Measurements from ENCODE around the gene IGFBP6. TPM values are rescaled to one million over a fixed set of nuclear protein-coding genes. Genes with fewer than 3 reads are reported as not detected.

IGFBP6 gene
- total and polyA plus RNA-seq, 7 donors, result 3.0 to 444 (median 133) TPM

- TF ChIP-seq POLR2AphosphoS5 (IDR thresholded peaks at IDR 0.05) (no peak), CTCF (IDR thresholded peaks at IDR 0.05) (no peak), POLR2A (IDR thresholded peaks at IDR 0.05) (no peak), EP300 (IDR thresholded peaks at IDR 0.05) (no peak)
- Histone ChIP-seq H3K36me3 (peaks cover 4 to 43% (median 16%) of the 10 kb centered on the region in 4 donors), H3K4me3 (no peak overlapping the region), H3K27ac (no peak overlapping the region), H3K9me3 (no peaks in the 10 kb centered on the region), H3K4me1 (peaks cover 0 to 58% (median 53%) of the 10 kb centered on the region in 4 donors), H3K27me3 (no peaks in the 10 kb centered on the region)
- intact Hi-C loops (cut with DNase I), result no loop called here
- 97% methylated on average over 8 of the region's 8 CpGs for WGBS, 2 donors
- DNase-seq, result peak; percentile 37
Measured at GRCh38 chr12:53077030-53077429, 20.4 kb upstream of the IGFBP6 start.

- H3K4me3 ChIP-seq, result peak overlapping the region; percentile 54 to 77 (median 66)
- H3K9me3 ChIP-seq, result no peaks in the 10 kb centered on the region
- H3K27ac ChIP-seq, result peak overlapping the region; percentile 93 to 97 (median 95)
- H3K27me3 ChIP-seq, result no peaks in the 10 kb centered on the region
- 19 to 23% methylated on average over 25 of the region's 25 CpGs for WGBS, 2 donors
- H3K4me1 ChIP-seq, result peaks cover 0 to 43% (median 37%) of the 10 kb centered on the region in 4 donors
- intact Hi-C loops (cut with DNase I), result loop anchor here (2.0 kb wide), 2 partner anchors 20 to 30 kb away; no protein-coding TSS in a partner anchor
- H3K36me3 ChIP-seq, result peaks cover 4 to 35% (median 16%) of the 10 kb centered on the region in 4 donors
- no peak for TF ChIP-seq POLR2A (IDR thresholded peaks at IDR 0.05)
- no peak for TF ChIP-seq CTCF (IDR thresholded peaks at IDR 0.05)
- no peak for TF ChIP-seq EP300 (IDR thresholded peaks at IDR 0.05)
- no peak for TF ChIP-seq POLR2AphosphoS5 (IDR thresholded peaks at IDR 0.05)
- DNase-seq, result peak; percentile 53
Measured at GRCh38 chr12:53078425-53079225, 18.8 kb upstream of the IGFBP6 start.

- 1 to 2% methylated on average over 67 of the region's 67 CpGs for WGBS, 2 donors
- Histone ChIP-seq H3K4me1 (peaks cover 0 to 34% (median 30%) of the 10 kb centered on the region in 4 donors), H3K4me3 (peak within 1 kb of the TSS; percentile 54 to 77 (median 66)), H3K27ac (peak within 1 kb of the TSS; percentile 93 to 97 (median 95)), H3K36me3 (peaks cover 4 to 28% (median 15%) of the 10 kb centered on the region in 4 donors), H3K9me3 (no peaks in the 10 kb centered on the region), H3K27me3 (no peaks in the 10 kb centered on the region)
- intact Hi-C loops (cut with DNase I), result loop anchor here (2.0 kb wide), 2 partner anchors 19 to 31 kb away; no protein-coding TSS in a partner anchor
- DNase-seq, result peak; percentile 99
- peak; percentile 81 to 90 for TF ChIP-seq POLR2A (IDR thresholded peaks at IDR 0.05)
- TF ChIP-seq EP300 (IDR thresholded peaks at IDR 0.05), result no peak
- TF ChIP-seq POLR2AphosphoS5 (IDR thresholded peaks at IDR 0.05), result peak; percentile 81 to 95 (median 92)
- no peak for TF ChIP-seq CTCF (IDR thresholded peaks at IDR 0.05)
Measured at GRCh38 chr12:53079226-53080117, 18.0 kb upstream of the IGFBP6 start, which contains the start of gene SPRYD3. SPRYD3 (minus strand) TSS chr12:53079390; CDS start chr12:53079333, 57 bp downstream.

GRCh38 chr12:53082637-53083175 lies 14.8 kb upstream of the IGFBP6 start:
- intact Hi-C loops (cut with DNase I), result no loop called here
- TF ChIP-seq POLR2AphosphoS5 (IDR thresholded peaks at IDR 0.05), result no peak
- TF ChIP-seq EP300 (IDR thresholded peaks at IDR 0.05), result no peak
- TF ChIP-seq POLR2A (IDR thresholded peaks at IDR 0.05), result no peak
- no peak for TF ChIP-seq CTCF (IDR thresholded peaks at IDR 0.05)
- Histone ChIP-seq H3K27ac (no peak overlapping the region), H3K9me3 (no peaks in the 10 kb centered on the region), H3K36me3 (no peaks in the 10 kb centered on the region), H3K27me3 (no peaks in the 10 kb centered on the region), H3K4me1 (peaks cover 0 to 28% (median 23%) of the 10 kb centered on the region in 4 donors), H3K4me3 (no peak overlapping the region)
- WGBS, 2 donors, result 22 to 68% methylated on average over 2 of the region's 2 CpGs
- no peak for DNase-seq

All from sigmoid colon (tissue), 7 donors.